Activated CD8-positive, alpha-beta memory T cell treated with anti-CD3 and anti-CD28 coated beads, Interleukin-2, amount 50 U/mL, for 24 hours (primary cell): ENCODE measurements around the gene TMEM141.

Experiments used
- DNase-seq: peaks from one replicate; pipeline ENCODE4 v3.0.0-alpha.2; 2020; ENCODE audit errors: extremely low read depth

The TMEM141 gene

GRCh38 chr9:136814725-136815421 is 23.7 kb downstream of the TMEM141 start:
- DNase-seq = no peak

GRCh38 chr9:136815422-136815782 is 24.3 kb downstream of the TMEM141 start:
- no peak for DNase-seq

GRCh38 chr9:136820971-136821825 is 30.1 kb downstream of the TMEM141 start:
- no peak for DNase-seq

GRCh38 chr9:136821826-136822544 is 30.8 kb downstream of the TMEM141 start:
- no peak for DNase-seq

DNA sequence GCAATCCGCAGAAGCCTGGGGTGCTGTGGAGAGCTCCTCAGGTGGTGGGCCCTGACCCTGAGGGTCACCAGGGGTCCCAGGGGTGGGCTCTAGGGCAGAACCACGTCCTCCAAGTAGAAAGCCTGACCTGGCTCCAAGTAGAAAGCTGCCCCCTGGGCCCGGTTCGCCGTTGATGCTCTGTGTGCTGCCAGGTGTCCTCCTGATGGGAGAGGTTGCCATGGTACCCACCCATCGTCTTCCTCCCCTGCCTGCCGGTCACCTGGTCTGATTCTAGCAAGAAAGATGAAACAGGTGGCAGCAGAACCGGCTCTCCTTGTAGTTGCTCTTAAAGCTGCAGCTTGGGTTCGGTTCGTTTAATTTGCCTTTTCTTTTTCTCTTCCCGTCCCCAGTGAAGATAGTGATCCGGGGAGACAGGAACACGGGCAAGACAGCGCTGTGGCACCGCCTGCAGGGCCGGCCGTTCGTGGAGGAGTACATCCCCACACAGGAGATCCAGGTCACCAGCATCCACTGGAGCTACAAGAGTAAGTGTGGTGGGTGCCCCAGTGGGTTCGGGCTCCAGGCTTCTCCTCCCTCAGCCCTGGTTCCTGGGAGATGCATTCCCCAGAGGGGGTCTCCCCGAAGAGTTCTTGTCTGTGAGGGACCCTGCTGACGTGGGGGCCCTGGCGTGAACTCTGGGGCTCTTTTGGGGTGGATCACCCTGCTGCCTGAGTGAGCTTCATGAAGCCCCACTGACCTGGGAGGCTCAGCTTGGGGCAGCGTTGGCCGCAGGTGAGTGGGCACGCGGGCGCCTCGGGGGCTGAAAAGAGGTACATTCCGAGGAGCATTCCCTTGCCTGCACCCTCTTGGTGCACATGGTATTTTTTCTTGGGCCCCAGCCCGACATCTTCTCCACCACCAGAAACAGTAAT is 32.2 kb downstream of the TMEM141 start:
- no peak for DNase-seq

GRCh38 chr9:136824496-136825225 is 33.5 kb downstream of the TMEM141 start:
- DNase-seq = no peak

- no peak for DNase-seq
Measured at GRCh38 chr9:136825295-136826187, 34.4 kb downstream of the TMEM141 start.

GRCh38 chr9:136826188-136826541 is 35.0 kb downstream of the TMEM141 start:
- no peak for DNase-seq

- DNase-seq = no peak
Measured at GRCh38 chr9:136826703-136827582, 35.8 kb downstream of the TMEM141 start.

GRCh38 chr9:136827794-136828473 is 36.8 kb downstream of the TMEM141 start:
- no peak for DNase-seq

DNA sequence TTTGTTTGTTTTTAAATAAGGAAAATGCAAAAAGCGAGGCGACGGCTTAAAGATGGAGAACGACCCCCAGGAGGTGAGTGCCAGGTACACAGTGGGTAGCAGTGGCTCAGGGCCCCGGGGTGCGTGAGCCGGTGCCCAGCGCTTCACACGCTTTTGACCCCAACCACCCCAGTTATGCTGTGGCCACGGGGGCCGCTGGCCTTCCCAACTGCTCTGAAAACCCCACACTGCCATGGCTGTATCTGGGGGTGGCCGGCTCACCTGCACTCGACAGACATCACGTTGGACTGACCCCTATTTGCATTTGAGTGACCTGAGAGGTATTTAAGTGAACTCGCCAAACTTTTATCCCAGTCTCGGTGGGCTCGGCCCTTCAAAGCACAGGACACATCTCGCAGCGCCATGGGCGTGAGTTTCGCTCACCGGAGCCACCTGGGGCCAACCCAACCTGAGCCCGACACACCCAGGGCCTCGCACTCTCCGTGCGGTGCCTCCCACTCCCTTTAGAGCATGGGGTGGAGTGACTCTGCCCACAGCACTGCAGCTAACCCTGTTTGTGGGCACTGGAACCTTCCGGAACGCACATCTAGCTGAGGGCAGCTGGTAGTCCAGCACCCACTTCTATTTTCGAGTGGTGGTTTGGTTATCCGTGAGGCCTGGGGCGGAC is 37.5 kb downstream of the TMEM141 start:
- no peak for DNase-seq

DNA sequence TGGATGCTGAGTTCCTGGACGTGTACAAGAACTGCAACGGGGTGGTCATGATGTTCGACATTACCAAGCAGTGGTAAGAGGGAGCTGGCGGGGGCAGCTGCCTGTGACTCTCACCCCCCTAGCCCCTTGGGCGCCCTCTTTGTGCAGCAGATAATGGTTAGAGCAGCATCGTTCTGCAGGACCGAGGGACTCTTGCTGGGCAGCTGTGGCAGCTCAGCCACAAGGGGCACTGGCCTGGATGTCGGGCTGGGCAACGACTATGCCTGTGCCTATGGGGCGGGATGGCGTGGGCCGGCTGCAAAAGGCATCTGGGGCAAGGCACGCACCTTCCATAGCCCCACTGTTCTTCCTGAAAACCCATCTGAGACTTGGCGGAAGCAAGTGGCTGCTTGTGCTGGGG is 38.3 kb downstream of the TMEM141 start:
- DNase-seq = no peak

- DNase-seq = no peak
Measured at GRCh38 chr9:136829981-136830885, 39.1 kb downstream of the TMEM141 start.

- DNase-seq = no peak
Measured at GRCh38 chr9:136831002-136831719, 40.0 kb downstream of the TMEM141 start.

GRCh38 chr9:136831720-136832104 is 40.6 kb downstream of the TMEM141 start:
- no peak for DNase-seq

- DNase-seq = no peak
Measured at GRCh38 chr9:136832581-136832980, 41.4 kb downstream of the TMEM141 start.
